AG20443 (cell line): ENCODE results near the gene UCK2.

Experiments
- DNase-seq: peaks from one replicate; pipeline ENCODE4 v3.0.0; 2012; ENCODE audit warnings: low spot score, mixed read lengths

UCK2 gene

GRCh38 chr1:165834881-165835280 is 7.5 kb downstream of the UCK2 start:
- DNase-seq = no peak

- no peak for DNase-seq
These were observed 9.5 kb downstream of the UCK2 start for GRCh38 chr1:165836664-165837482.

- no peak for DNase-seq
These were observed 10.5 kb downstream of the UCK2 start for GRCh38 chr1:165837838-165838364.

- no peak for DNase-seq
These were observed 13.0 kb downstream of the UCK2 start for GRCh38 chr1:165840423-165840822.

- DNase-seq = no peak
These were observed 14.2 kb downstream of the UCK2 start for GRCh38 chr1:165841582-165842017.

- no peak for DNase-seq
These were observed 14.7 kb downstream of the UCK2 start for GRCh38 chr1:165842023-165842670.

- peak; percentile 31 for DNase-seq
These were observed 15.3 kb downstream of the UCK2 start for GRCh38 chr1:165842671-165843129.

GRCh38 chr1:165843304-165843703 is 15.9 kb downstream of the UCK2 start:
- DNase-seq = no peak

- no peak for DNase-seq
These were observed 16.8 kb downstream of the UCK2 start for GRCh38 chr1:165844114-165844798.

- DNase-seq = no peak
These were observed 17.5 kb downstream of the UCK2 start for GRCh38 chr1:165844933-165845332.

GRCh38 chr1:165845569-165845968 is 18.2 kb downstream of the UCK2 start:
- DNase-seq = no peak

GRCh38 chr1:165845992-165846748 is 18.8 kb downstream of the UCK2 start:
- no peak for DNase-seq

- DNase-seq = no peak
These were observed 20.1 kb downstream of the UCK2 start for GRCh38 chr1:165847486-165847885.

- no peak for DNase-seq
These were observed 22.1 kb downstream of the UCK2 start for GRCh38 chr1:165849353-165850133.

- peak; percentile 41 for DNase-seq
These were observed 23.7 kb downstream of the UCK2 start for GRCh38 chr1:165851034-165851658.

- no peak for DNase-seq
These were observed 25.5 kb downstream of the UCK2 start for GRCh38 chr1:165852871-165853270.

GRCh38 chr1:165853528-165854075 is 26.2 kb downstream of the UCK2 start:
- DNase-seq = peak; percentile 30

GRCh38 chr1:165854101-165854845 is 26.9 kb downstream of the UCK2 start:
- DNase-seq = peak; percentile 88
